ENCODE measurements around the gene PTGDS.

Gene PTGDS

GRCh38 chr9:137001857-137002645 lies 24.7 kb downstream of the PTGDS start:
- ATAC-seq, result no peak
- no peak for TF ChIP-seq ZC3H10 (CRISPR knock-in tag; IDR thresholded peaks at IDR 0.05)
- no peak for TF ChIP-seq ISL1 (CRISPR knock-in tag; IDR thresholded peaks at IDR 0.05)
- no peak for TF ChIP-seq ZNF8 (CRISPR knock-in tag; IDR thresholded peaks at IDR 0.05)
- TF ChIP-seq POU6F1 (CRISPR knock-in tag; IDR thresholded peaks at IDR 0.05; ENCODE audit: borderline replicate concordance, low read depth), result no peak
- no peak for TF ChIP-seq RARB (CRISPR knock-in tag; IDR thresholded peaks at IDR 0.05)
- no peak for TF ChIP-seq TOX (CRISPR knock-in tag; IDR thresholded peaks at IDR 0.05; ENCODE audit: borderline replicate concordance)
- TF ChIP-seq ZNF70 (CRISPR knock-in tag; IDR thresholded peaks at IDR 0.05), result no peak
- no peak for TF ChIP-seq TCF4 (CRISPR knock-in tag; IDR thresholded peaks at IDR 0.05; ENCODE audit: borderline replicate concordance)
- no peak for TF ChIP-seq PPARA (CRISPR knock-in tag; IDR thresholded peaks at IDR 0.05; ENCODE audit: borderline replicate concordance)
- TF ChIP-seq SNAI2 (CRISPR knock-in tag; IDR thresholded peaks at IDR 0.05), result no peak
- TF ChIP-seq ZFP30 (CRISPR knock-in tag; IDR thresholded peaks at IDR 0.05), result no peak
- TF ChIP-seq GLIS3 (CRISPR knock-in tag; IDR thresholded peaks at IDR 0.05), result no peak
- no peak for TF ChIP-seq ZNF565 (CRISPR knock-in tag; conservative IDR thresholded peaks at IDR 0.05; ENCODE audit: low read depth)
- TF ChIP-seq ZFP3 (CRISPR knock-in tag; IDR thresholded peaks at IDR 0.05), result no peak
- no peak for TF ChIP-seq CSDC2 (CRISPR knock-in tag; IDR thresholded peaks at IDR 0.05)
- no peak for TF ChIP-seq PATZ1 (CRISPR knock-in tag; IDR thresholded peaks at IDR 0.05; ENCODE audit: borderline replicate concordance)
- TF ChIP-seq TSHZ2 (CRISPR knock-in tag; IDR thresholded peaks at IDR 0.05), result no peak
- no peak for TF ChIP-seq OSR1 (CRISPR knock-in tag; IDR thresholded peaks at IDR 0.05)
- TF ChIP-seq ESRRG (CRISPR knock-in tag; IDR thresholded peaks at IDR 0.05), result no peak

- no peak for TF ChIP-seq TCF4 (CRISPR knock-in tag; IDR thresholded peaks at IDR 0.05; ENCODE audit: borderline replicate concordance)
- TF ChIP-seq ESRRG (CRISPR knock-in tag; IDR thresholded peaks at IDR 0.05), result no peak
- no peak for TF ChIP-seq POU6F1 (CRISPR knock-in tag; IDR thresholded peaks at IDR 0.05; ENCODE audit: borderline replicate concordance, low read depth)
- TF ChIP-seq CSRNP3 (CRISPR knock-in tag; IDR thresholded peaks at IDR 0.05), result no peak
- TF ChIP-seq TSHZ2 (CRISPR knock-in tag; IDR thresholded peaks at IDR 0.05), result no peak
- no peak for TF ChIP-seq RARB (CRISPR knock-in tag; IDR thresholded peaks at IDR 0.05)
- no peak for TF ChIP-seq SNAI2 (CRISPR knock-in tag; IDR thresholded peaks at IDR 0.05)
- TF ChIP-seq TOX (CRISPR knock-in tag; IDR thresholded peaks at IDR 0.05; ENCODE audit: borderline replicate concordance), result no peak
- TF ChIP-seq BACH2 (CRISPR knock-in tag; IDR thresholded peaks at IDR 0.05; ENCODE audit: borderline replicate concordance), result no peak
- TF ChIP-seq ISL1 (CRISPR knock-in tag; IDR thresholded peaks at IDR 0.05), result no peak
- TF ChIP-seq CREB5 (CRISPR knock-in tag; IDR thresholded peaks at IDR 0.05; ENCODE audit: low read depth), result no peak
- no peak for TF ChIP-seq ZNF8 (CRISPR knock-in tag; IDR thresholded peaks at IDR 0.05)
- TF ChIP-seq ZFP30 (CRISPR knock-in tag; IDR thresholded peaks at IDR 0.05), result no peak
- TF ChIP-seq PPARA (CRISPR knock-in tag; IDR thresholded peaks at IDR 0.05; ENCODE audit: borderline replicate concordance), result no peak
- no peak for TF ChIP-seq PATZ1 (CRISPR knock-in tag; IDR thresholded peaks at IDR 0.05; ENCODE audit: borderline replicate concordance)
- ATAC-seq, result no peak
These were observed 25.3 kb downstream of the PTGDS start for GRCh38 chr9:137002646-137003041.

Measured in SK-N-SH treated with all-trans-retinoic acid at 6 μM for 48 hours (cell line).